Measurements from ENCODE around the gene CCDC83. TPM values are rescaled to one million over a fixed set of nuclear protein-coding genes. Genes with fewer than 3 reads are reported as not detected.

CCDC83 gene
- not detected for total RNA-seq

GRCh38 chr11:85855341-85855656 is at the start of gene CCDC83:
Gene CCDC83 (plus strand): TSS chr11:85855383. CDS start chr11:85865124, 9,741 bp downstream.

GRCh38 chr11:85810871-85811611 is 44.1 kb upstream of the CCDC83 start, which contains the start of gene SYTL2:
Gene SYTL2 (minus strand): TSS chr11:85811141. CDS start chr11:85757725, 53,416 bp downstream.

Other genes with a start within 250 kb of the CCDC83 start
- gene DLG2, start 228.0 kb upstream of the CCDC83 start, total RNA-seq, result 73.8 TPM
- 54.9 TPM for gene TMEM126B, start 226.8 kb upstream of the CCDC83 start, total RNA-seq
- gene TMEM126A, start 207.4 kb upstream of the CCDC83 start, total RNA-seq, result 7.1 TPM
- gene CREBZF, start 190.3 kb upstream of the CCDC83 start, total RNA-seq, result 227 TPM
- 4.0 TPM for gene CCDC89, start 169.2 kb upstream of the CCDC83 start, total RNA-seq
- 53.6 TPM for gene SYTL2, start 44.2 kb upstream of the CCDC83 start, total RNA-seq
- gene PICALM, start 213.7 kb downstream of the CCDC83 start, total RNA-seq, result 404 TPM

Measured in camera-type eye (tissue), 1 donor.